ENCODE data around the gene ZBP1. TPM values are rescaled to one million over a fixed set of nuclear protein-coding genes. Genes with fewer than 3 reads are reported as not detected.

The ZBP1 gene
- total RNA-seq, 1 experiment from 2014 or later, result not detected

- intact Hi-C loops (cut with micrococcal nuclease; ENCODE audit: unreplicated experiment), result no loop called here
- Histone ChIP-seq H3K4me3 (no peak overlapping the region), H3K27ac (no peak overlapping the region), H3K27me3 (ENCODE audit: insufficient read depth, low read depth) (peaks cover 98% of the 10 kb centered on the region), H4K20me1 (ENCODE audit: insufficient read depth) (no peaks in the 10 kb centered on the region; the same call in 1 of the 2 replicates), H3K9me3 (ENCODE audit: insufficient read depth, low read depth) (no peaks in the 10 kb centered on the region), H3K4me1 (replicated peaks; ENCODE audit: insufficient read depth) (no peaks in the 10 kb centered on the region), H3F3A (ENCODE audit: insufficient read depth, low read depth) (no peaks in the 10 kb centered on the region), H3K79me2 (ENCODE audit: low read depth) (no peaks in the 10 kb centered on the region), H2AFZ (no peak overlapping the region), H3K36me3 (ENCODE audit: low read depth) (no peaks in the 10 kb centered on the region), H3K4me2 (no peak overlapping the region), H3K9me2 (ENCODE audit: insufficient read depth) (no peaks in the 10 kb centered on the region)
- no peak for DNase-seq
- TF ChIP-seq EZH2 (IDR thresholded peaks at IDR 0.05; ENCODE audit: low read depth) (no peak), CTCF (conservative IDR thresholded peaks at IDR 0.05) (no peak)
- no TSS peak for BruUV-seq (replicated peaks)
- ChIA-PET CTCF (no interaction called here), POLR2A (ENCODE audit: unreplicated experiment) (no interaction called here)
Measured at GRCh38 chr20:57568960-57569359, 51.3 kb downstream of the ZBP1 start.

DNA sequence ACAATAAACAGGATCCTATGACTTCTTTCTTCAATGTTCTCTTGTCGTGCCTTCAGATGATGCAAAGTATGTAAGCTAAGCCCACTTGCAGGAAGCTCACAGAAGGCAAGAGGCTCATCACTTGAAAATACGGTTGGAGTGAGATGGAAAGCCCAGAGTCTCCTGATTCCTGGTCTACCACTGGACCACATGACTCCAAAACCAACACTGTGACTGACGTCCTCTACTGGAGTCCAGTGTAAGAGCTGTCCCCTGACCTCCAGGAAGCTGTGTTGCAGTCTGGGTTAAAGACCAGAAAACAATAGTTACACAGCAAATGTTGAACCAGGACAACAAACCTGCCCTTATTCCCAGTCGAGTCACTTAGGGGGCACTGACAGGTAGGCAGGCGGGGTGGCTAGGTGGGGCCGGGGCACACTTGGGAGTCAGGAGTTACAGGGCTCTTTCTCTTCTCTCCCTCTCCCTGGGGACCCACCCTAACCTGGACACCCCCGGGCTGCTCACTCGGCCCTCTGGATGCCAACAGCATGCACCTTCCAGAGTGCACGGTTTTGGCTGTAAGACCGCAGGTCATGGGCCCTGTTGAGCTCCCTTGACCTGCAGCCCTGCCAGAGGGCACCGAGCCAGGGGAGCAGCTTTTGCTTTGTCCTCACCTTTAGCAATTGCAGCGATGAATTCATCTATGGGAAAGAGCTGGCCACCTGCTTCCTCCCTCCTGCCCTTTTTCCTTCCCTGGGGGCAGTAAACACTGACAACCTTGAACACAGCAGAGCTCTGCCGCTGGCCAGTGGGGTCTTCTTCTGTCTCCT is 51.9 kb downstream of the ZBP1 start:
- no peaks in the 10 kb centered on the region for H3F3A ChIP-seq (ENCODE audit: insufficient read depth, low read depth)
- intact Hi-C loops (cut with micrococcal nuclease; ENCODE audit: unreplicated experiment), result no loop called here
- ChIA-PET POLR2A (ENCODE audit: unreplicated experiment) (no interaction called here), CTCF (no interaction called here)
- DNase-seq, result no peak
- TF ChIP-seq CTCF (conservative IDR thresholded peaks at IDR 0.05) (no peak), EZH2 (IDR thresholded peaks at IDR 0.05; ENCODE audit: low read depth) (no peak)
- no peaks in the 10 kb centered on the region for H3K36me3 ChIP-seq (ENCODE audit: low read depth)
- H3K27me3 ChIP-seq (ENCODE audit: insufficient read depth, low read depth), result peaks cover 98% of the 10 kb centered on the region
- no peaks in the 10 kb centered on the region for H3K9me2 ChIP-seq (ENCODE audit: insufficient read depth)
- H3K27ac ChIP-seq, result no peak overlapping the region
- H4K20me1 ChIP-seq (ENCODE audit: insufficient read depth), result no peaks in the 10 kb centered on the region; the same call in 1 of the 2 replicates
- BruUV-seq (replicated peaks), result no TSS peak
- no peak overlapping the region for H3K4me2 ChIP-seq
- H2AFZ ChIP-seq, result no peak overlapping the region
- no peaks in the 10 kb centered on the region for H3K9me3 ChIP-seq (ENCODE audit: insufficient read depth, low read depth)
- no peaks in the 10 kb centered on the region for H3K4me1 ChIP-seq (replicated peaks; ENCODE audit: insufficient read depth)
- H3K4me3 ChIP-seq, result no peak overlapping the region
- H3K79me2 ChIP-seq (ENCODE audit: low read depth), result no peaks in the 10 kb centered on the region

DNA sequence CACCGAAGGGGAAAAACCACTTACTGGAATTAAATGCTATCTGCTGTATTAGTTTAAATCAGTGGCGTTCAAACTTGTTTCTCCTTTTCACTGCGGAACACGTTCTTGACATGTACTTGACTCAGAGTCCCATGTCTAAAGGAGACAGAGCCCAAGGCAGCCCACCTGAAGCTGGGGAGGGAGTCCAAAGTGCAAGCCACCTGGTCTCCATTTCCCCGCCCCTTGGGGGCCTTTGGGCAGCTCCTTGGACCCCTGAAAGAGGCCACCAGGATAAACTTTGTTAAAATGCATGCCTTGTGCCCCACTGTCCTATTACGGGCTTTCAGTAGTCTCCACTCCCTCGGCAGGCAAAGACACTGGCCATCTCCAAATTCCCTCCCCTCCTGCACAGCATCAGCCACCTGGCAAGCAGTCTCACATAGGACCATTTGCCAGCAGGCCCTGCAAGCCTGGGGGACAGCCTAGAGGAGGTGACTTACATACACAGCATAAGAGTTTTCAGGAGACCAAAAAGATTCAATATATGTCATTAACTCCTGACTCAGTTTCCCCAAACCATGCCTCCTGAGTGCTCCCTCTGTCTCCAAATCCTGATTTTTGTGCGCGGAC is 52.7 kb downstream of the ZBP1 start:
- BruUV-seq (replicated peaks), result no TSS peak
- TF ChIP-seq CTCF (conservative IDR thresholded peaks at IDR 0.05), result no peak
- H2AFZ ChIP-seq, result no peak overlapping the region
- no peaks in the 10 kb centered on the region for H3K9me3 ChIP-seq (ENCODE audit: insufficient read depth, low read depth)
- no peaks in the 10 kb centered on the region for H3K36me3 ChIP-seq (ENCODE audit: low read depth)
- no peaks in the 10 kb centered on the region for H3F3A ChIP-seq (ENCODE audit: insufficient read depth, low read depth)
- no peak for DNase-seq
- H3K4me1 ChIP-seq (replicated peaks; ENCODE audit: insufficient read depth), result no peaks in the 10 kb centered on the region
- intact Hi-C loops (cut with micrococcal nuclease; ENCODE audit: unreplicated experiment), result no loop called here
- POLR2A ChIA-PET (ENCODE audit: unreplicated experiment), result no interaction called here
- H3K27ac ChIP-seq, result no peak overlapping the region
- CTCF ChIA-PET, result no interaction called here
- peaks cover 98% of the 10 kb centered on the region for H3K27me3 ChIP-seq (ENCODE audit: insufficient read depth, low read depth)
- no peaks in the 10 kb centered on the region; the same call in 1 of the 2 replicates for H4K20me1 ChIP-seq (ENCODE audit: insufficient read depth)
- no peaks in the 10 kb centered on the region for H3K79me2 ChIP-seq (ENCODE audit: low read depth)
- no peak overlapping the region for H3K4me3 ChIP-seq
- H3K4me2 ChIP-seq, result no peak overlapping the region
- no peaks in the 10 kb centered on the region for H3K9me2 ChIP-seq (ENCODE audit: insufficient read depth)

All from PC-9 (cell line).